Vagina (tissue), 2 donors: ENCODE data around the gene CRNKL1. TPM values are rescaled to one million over a fixed set of nuclear protein-coding genes. Genes with fewer than 3 reads are reported as not detected.

Source experiments
- DNase-seq, 2 donors: peaks; one replicate each; pipeline ENCODE4 v3.0.0-alpha.2; 2017; ENCODE audit errors: extremely low spot score in 2 of 2
- H3K27ac ChIP-seq: fragments of 200-600 bp; sonication (generic); one replicate; pipeline ENCODE4 v1.5.1; 2019
- H3K27me3 ChIP-seq: fragments of 200-600 bp; sonication (generic); one replicate; pipeline ENCODE4 v1.5.1; 2019
- H3K36me3 ChIP-seq, 2 donors: fragments of 200-600 bp; sonication (generic); one replicate each; pipeline ENCODE4 v1.5.1; 2017 to 2019
- H3K4me1 ChIP-seq: fragments of 200-600 bp; sonication (generic); one replicate; pipeline ENCODE4 v1.5.1; 2019
- H3K4me3 ChIP-seq, 2 donors: fragments of 200-600 bp; sonication (generic); 1 replicate in 1 of 2; 2 replicates in 1 of 2; pipeline ENCODE4 v1.5.1; 2016 to 2019
- H3K9me3 ChIP-seq: fragments of 200-600 bp; sonication (generic); one replicate; pipeline ENCODE4 v1.5.1; 2019
- POLR2A ChIP-seq, 2 donors: fragments of 450-650 bp; IDR thresholded peaks; one replicate each; pipeline ENCODE4 v1.6.1; 2017; ENCODE audit warnings: antibody characterized with exemption in 2 of 2, mild to moderate bottlenecking in 2 of 2, moderate library complexity in 2 of 2
- POLR2AphosphoS5 ChIP-seq, 2 donors: sonication (generic); formaldehyde crosslinking; IDR thresholded peaks; one replicate each; pipeline ENCODE4 v1.9.0; 2017; ENCODE audit warnings: antibody characterized with exemption in 2 of 2, mild to moderate bottlenecking in 2 of 2, low read depth in 1 of 2; ENCODE audit not compliant: insufficient read depth in 1 of 2
- intact Hi-C: fragments of 100-400 bp; cut with DNase I; formaldehyde crosslinking; loops from one replicate; pipeline ENCODE4 v1.15.1; 2023
- total RNA-seq: library from RNA; depleted of rRNA; stranded (reverse); fragments of >200 nt; gene quantifications from one replicate; pipeline ENCODE4 v1.2.3, GENCODE V29; 2016
- TF ChIP-seq, protein P1 (sequence below), 3 experiments: fragments of 450-650 bp in 2 of 3; fragments of 200-600 bp in 1 of 3; sonication (generic) in 1 of 3; IDR thresholded peaks; one replicate each; pipeline ENCODE4 v1.5.1; 2017 to 2019; ENCODE audit warnings: antibody characterized with exemption in 3 of 3, mild to moderate bottlenecking in 2 of 3, moderate library complexity in 2 of 3

Gene CRNKL1
- total RNA-seq, 1 donor from 2014 or later = 15.2 TPM

DNA sequence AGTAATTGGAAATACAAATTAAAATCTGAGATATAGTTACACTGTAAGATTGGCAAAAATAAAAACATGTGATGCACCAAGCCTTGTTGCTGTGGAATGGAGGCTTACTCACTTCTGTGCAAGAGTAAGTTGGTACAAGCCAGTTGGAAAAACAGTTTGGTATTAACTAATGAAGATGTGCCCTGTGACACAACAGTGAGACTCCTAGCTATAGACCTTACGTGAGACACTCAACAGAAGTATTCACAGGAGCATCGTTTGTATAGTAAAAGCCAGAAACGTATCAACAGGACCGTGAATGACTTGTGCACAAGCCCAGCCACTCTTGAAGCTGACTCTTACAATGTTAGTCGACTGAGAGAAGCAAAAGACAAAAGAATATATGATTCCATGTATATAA lies 20.5 kb downstream of the CRNKL1 start:
- no peak for DNase-seq
- no peak overlapping the region for H3K27ac ChIP-seq
- peaks cover 0 to 53% of the 10 kb centered on the region in 2 donors for H3K36me3 ChIP-seq
- H3K9me3 ChIP-seq = no peaks in the 10 kb centered on the region
- no peaks in the 10 kb centered on the region for H3K27me3 ChIP-seq
- no peak for TF ChIP-seq POLR2A (IDR thresholded peaks at IDR 0.05)
- TF ChIP-seq, protein P1, sequence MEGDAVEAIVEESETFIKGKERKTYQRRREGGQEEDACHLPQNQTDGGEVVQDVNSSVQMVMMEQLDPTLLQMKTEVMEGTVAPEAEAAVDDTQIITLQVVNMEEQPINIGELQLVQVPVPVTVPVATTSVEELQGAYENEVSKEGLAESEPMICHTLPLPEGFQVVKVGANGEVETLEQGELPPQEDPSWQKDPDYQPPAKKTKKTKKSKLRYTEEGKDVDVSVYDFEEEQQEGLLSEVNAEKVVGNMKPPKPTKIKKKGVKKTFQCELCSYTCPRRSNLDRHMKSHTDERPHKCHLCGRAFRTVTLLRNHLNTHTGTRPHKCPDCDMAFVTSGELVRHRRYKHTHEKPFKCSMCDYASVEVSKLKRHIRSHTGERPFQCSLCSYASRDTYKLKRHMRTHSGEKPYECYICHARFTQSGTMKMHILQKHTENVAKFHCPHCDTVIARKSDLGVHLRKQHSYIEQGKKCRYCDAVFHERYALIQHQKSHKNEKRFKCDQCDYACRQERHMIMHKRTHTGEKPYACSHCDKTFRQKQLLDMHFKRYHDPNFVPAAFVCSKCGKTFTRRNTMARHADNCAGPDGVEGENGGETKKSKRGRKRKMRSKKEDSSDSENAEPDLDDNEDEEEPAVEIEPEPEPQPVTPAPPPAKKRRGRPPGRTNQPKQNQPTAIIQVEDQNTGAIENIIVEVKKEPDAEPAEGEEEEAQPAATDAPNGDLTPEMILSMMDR (IDR thresholded peaks at IDR 0.05) = no peak
- TF ChIP-seq POLR2AphosphoS5 (IDR thresholded peaks at IDR 0.05; ENCODE audit: insufficient read depth in 1 of 2, low read depth in 1 of 2) = no peak
- no peaks in the 10 kb centered on the region for H3K4me1 ChIP-seq
- intact Hi-C loops = no loop called here
- H3K4me3 ChIP-seq = no peak overlapping the region

DNA sequence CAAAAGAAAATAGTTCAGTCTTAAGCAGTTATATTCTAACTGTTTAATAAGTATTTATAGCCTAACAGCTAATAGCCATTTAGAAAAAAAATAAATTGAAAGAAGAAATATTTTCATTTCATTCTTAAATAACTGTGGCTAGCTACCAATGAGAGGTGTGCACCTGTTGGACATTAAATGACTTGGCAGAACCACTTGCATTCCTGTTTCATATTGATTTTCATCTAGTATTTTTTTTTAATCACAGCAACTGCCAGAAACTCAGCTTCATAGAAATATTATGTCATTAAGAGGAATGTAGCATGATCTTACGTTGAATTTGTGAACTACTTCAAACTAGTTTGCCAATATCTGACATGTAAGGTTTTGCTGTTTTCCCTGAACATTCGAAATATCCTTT lies 25.0 kb downstream of the CRNKL1 start:
- no peak for DNase-seq
- Histone ChIP-seq H3K4me3 (no peak overlapping the region), H3K27ac (no peak overlapping the region), H3K4me1 (no peaks in the 10 kb centered on the region), H3K27me3 (no peaks in the 10 kb centered on the region), H3K9me3 (no peaks in the 10 kb centered on the region), H3K36me3 (peaks cover 0 to 28% of the 10 kb centered on the region in 2 donors)
- intact Hi-C loops = no loop called here
- no peak for TF ChIP-seq POLR2A (IDR thresholded peaks at IDR 0.05)
- TF ChIP-seq, protein P1 (IDR thresholded peaks at IDR 0.05) = no peak
- no peak for TF ChIP-seq POLR2AphosphoS5 (IDR thresholded peaks at IDR 0.05; ENCODE audit: insufficient read depth in 1 of 2, low read depth in 1 of 2)

DNA sequence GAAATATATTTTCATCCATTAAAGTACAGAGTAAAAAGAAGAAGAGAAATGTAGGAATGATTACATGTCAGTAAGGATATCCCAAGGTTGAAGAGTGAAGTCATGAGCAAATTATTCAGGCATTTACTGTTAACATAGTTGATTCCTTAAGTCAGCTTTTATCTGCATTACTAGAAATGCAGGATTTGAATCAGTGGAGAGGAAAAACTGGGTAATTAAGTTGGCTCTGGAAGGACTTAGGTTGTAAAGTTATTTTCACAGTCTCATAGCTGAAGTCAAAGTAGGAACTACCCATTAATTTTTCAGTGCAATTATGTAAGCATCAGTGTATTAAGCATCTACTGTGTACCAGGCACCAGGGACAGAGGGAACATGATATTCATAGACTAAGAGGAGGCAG lies 27.3 kb downstream of the CRNKL1 start:
- Histone ChIP-seq H3K27me3 (no peaks in the 10 kb centered on the region), H3K27ac (no peak overlapping the region), H3K9me3 (no peaks in the 10 kb centered on the region), H3K36me3 (peaks cover 0 to 21% of the 10 kb centered on the region in 2 donors), H3K4me3 (no peak overlapping the region), H3K4me1 (peaks cover 22% of the 10 kb centered on the region)
- TF ChIP-seq, protein P1 (IDR thresholded peaks at IDR 0.05) = no peak
- TF ChIP-seq POLR2AphosphoS5 (IDR thresholded peaks at IDR 0.05; ENCODE audit: insufficient read depth in 1 of 2, low read depth in 1 of 2) (no peak), POLR2A (IDR thresholded peaks at IDR 0.05) (no peak)
- intact Hi-C loops = no loop called here
- DNase-seq = no peak

DNA sequence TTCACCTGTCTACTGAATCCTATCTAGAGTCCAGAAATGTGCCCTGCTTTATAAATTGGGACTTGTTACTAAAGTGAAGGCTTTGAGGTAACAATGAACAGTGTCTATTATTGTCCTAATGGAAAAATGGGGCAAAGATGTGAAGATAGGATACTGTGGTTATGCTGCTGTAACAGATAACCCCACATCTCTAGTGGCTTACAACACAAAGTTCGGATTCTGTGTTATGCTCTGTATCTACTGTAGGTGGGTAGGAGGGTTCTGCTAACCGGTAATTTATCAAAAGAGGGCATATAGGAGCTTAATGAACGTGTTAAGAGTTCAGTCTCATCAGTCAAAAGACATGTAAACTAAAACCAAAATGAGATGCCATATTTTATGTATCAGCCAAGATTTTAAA lies 28.9 kb downstream of the CRNKL1 start:
- Histone ChIP-seq H3K27me3 (no peaks in the 10 kb centered on the region), H3K4me1 (peaks cover 37% of the 10 kb centered on the region), H3K27ac (no peak overlapping the region), H3K9me3 (no peaks in the 10 kb centered on the region), H3K4me3 (no peak overlapping the region), H3K36me3 (peaks cover 0 to 10% of the 10 kb centered on the region in 2 donors)
- no peak for DNase-seq
- intact Hi-C loops = no loop called here
- TF ChIP-seq, protein P1 (IDR thresholded peaks at IDR 0.05) = no peak
- TF ChIP-seq POLR2A (IDR thresholded peaks at IDR 0.05) (no peak), POLR2AphosphoS5 (IDR thresholded peaks at IDR 0.05; ENCODE audit: insufficient read depth in 1 of 2, low read depth in 1 of 2) (no peak)

DNA sequence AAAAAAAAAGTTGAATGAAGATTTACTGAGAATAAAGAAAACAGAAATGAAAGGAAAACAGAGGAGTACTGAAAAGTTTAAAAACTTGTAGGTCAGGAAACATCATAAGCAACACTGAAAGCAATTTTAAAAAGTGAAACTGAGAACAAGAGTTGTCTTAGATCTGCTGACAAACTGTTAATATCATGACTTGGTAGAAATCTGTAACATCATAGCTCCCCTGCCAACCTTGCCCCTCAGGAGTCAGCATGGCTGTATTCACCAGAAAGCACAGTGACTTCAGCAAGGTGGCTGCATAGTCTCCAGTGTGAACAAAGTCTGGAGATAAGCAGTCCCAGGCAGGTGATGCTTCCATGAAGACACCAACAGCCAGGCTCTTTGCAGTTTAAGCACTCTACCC lies 29.8 kb downstream of the CRNKL1 start:
- no peaks in the 10 kb centered on the region for H3K27me3 ChIP-seq
- H3K4me3 ChIP-seq = no peak overlapping the region
- intact Hi-C loops = no loop called here
- H3K9me3 ChIP-seq = no peaks in the 10 kb centered on the region
- H3K36me3 ChIP-seq = peaks cover 0 to 8% of the 10 kb centered on the region in 2 donors
- TF ChIP-seq POLR2AphosphoS5 (IDR thresholded peaks at IDR 0.05; ENCODE audit: insufficient read depth in 1 of 2, low read depth in 1 of 2) (no peak), POLR2A (IDR thresholded peaks at IDR 0.05) (no peak)
- TF ChIP-seq, protein P1 (IDR thresholded peaks at IDR 0.05) = no peak
- H3K4me1 ChIP-seq = peaks cover 46% of the 10 kb centered on the region
- DNase-seq = no peak
- no peak overlapping the region for H3K27ac ChIP-seq
